Fibroblast of pulmonary artery (primary cell): ENCODE data around the gene DDX24.

Experiments
- DNase-seq: peaks from one replicate; pipeline ENCODE4 v3.0.0-alpha.2; 2010; ENCODE audit warnings: low read depth
- H3K4me3 ChIP-seq: replicated peaks from 2 replicates; pipeline ENCODE4 v1.5.1; 2011; ENCODE audit warnings: low read depth, mild to moderate bottlenecking, control low read depth, low read length, moderate library complexity
- TF ChIP-seq, protein P1 (sequence below): IDR thresholded peaks from 2 replicates; pipeline ENCODE4 v1.5.1; 2011; ENCODE audit warnings: mild to moderate bottlenecking, control low read depth, low read length, inconsistent platforms; ENCODE audit errors: missing control alignments

The DDX24 gene

DNA sequence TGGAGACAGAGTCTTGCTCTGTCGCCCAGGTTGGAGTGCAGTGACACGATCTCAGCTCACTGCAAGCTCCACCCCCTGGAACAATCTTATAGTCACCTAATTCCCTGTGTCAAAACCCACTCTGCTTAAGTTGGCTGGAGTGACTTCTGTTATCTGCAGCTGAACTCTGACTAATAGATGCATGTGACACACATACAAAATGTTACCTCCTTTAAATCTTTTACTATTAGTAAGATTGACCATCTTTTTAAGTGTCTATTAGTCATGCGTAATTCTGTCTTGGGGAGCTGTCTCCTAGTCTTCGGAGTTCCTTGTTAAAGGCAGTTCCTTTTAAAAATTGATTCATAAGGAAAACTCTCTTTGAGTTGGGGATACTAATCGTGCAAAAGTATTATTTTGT is 7.5 kb upstream of the DDX24 start:
- no peak overlapping the region for H3K4me3 ChIP-seq
- TF ChIP-seq, protein P1, sequence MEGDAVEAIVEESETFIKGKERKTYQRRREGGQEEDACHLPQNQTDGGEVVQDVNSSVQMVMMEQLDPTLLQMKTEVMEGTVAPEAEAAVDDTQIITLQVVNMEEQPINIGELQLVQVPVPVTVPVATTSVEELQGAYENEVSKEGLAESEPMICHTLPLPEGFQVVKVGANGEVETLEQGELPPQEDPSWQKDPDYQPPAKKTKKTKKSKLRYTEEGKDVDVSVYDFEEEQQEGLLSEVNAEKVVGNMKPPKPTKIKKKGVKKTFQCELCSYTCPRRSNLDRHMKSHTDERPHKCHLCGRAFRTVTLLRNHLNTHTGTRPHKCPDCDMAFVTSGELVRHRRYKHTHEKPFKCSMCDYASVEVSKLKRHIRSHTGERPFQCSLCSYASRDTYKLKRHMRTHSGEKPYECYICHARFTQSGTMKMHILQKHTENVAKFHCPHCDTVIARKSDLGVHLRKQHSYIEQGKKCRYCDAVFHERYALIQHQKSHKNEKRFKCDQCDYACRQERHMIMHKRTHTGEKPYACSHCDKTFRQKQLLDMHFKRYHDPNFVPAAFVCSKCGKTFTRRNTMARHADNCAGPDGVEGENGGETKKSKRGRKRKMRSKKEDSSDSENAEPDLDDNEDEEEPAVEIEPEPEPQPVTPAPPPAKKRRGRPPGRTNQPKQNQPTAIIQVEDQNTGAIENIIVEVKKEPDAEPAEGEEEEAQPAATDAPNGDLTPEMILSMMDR, result no peak
- peak; percentile 21 for DNase-seq

DNA sequence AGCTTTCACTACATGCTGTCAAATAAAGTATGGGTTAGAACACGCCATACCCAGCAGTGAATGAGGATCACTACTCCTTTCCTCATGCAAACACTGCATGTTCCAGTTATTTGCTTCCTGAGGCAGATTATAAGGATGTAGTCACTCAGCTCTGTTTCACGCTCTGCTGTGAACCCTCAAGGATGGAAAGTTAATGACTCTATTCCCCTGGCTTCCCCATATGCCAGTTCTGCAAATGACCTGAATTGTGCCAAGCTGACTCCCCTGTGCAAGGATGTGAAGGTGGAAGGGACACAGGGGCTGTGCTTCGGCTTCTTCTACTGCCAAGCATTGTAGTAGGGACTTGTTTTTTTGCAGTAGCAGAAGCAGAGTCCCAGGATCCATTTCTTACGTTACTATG is 6.9 kb upstream of the DDX24 start:
- DNase-seq, result no peak
- TF ChIP-seq, protein P1, result no peak
- no peak overlapping the region for H3K4me3 ChIP-seq

DNA sequence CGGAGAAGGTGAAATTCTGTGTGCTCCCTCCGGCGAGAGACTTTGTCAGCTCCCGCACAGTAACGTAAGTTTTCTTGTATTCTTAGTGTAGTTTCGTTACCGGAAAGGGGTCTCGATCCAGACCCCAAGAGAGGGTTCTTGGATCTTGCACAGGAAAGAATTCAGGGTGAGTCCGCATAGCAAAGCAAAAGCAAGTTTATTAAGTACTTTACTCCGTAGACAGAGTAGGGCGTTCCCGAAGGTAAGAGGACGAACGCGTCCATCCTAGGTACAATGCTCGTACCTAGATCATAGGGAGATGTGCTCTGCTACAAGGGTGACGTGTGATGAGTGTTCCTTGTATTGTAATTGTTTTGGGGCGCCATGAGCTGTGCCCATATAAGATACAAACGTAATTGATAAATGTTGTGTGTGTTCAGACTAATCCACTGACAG is 401 bp upstream of the DDX24 start:
- no peak for DNase-seq
- TF ChIP-seq, protein P1, result no peak
- peak overlapping the region; percentile 96 for H3K4me3 ChIP-seq

DNA sequence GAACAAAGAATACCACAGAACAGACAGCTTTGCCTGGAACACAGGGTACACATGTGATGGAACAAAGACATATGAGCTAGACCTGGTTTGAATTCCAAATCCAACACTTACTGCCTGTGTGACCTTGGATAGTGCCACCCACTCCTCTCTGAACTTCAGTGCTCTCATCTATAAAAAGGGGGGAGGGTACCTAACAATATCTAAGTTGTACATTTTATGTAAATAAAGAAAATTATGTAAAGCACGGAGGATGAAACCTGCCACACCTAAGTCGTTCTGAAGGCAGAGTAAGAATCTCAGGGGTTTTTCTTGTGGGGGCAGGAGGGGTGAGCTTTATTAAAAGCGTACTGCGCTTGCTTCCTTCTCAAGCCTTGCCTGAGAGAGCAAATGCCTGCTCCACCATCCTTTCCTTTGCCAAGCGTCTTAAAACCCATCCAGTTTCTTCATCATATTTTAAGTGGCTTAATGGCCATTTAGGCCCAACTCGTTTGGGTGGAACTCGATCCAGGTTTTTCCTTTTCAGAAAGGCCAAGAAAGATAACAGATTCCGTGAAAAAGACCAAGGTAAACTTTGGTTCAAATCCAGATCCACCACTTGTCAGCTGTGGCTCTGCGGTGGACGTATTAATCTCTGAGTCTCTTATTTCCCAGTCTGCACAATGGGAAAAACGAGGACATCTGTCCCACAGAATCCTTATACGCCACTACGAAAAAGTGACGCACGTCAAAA is 946 bp downstream of the DDX24 start:
- H3K4me3 ChIP-seq, result peak overlapping the region; percentile 96
- TF ChIP-seq, protein P1, result no peak

DNA sequence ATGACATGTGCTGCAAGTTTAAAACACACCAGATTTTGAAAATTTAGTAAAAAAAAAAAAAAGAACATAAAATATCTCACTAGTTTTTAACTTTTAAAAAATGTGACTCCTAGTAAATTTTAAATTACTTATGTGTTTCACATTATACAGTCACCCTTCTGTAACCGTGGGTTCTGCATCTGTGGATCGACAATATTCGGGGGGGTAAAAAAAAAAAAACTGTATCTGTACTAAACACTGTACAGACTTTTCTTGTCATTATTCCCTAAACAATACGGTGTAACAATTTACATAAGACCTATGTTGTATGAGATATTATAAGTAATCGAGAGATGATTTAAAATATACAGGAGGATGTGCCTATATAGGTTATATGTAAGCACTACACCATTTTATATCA is 3.2 kb downstream of the DDX24 start:
- no peak for DNase-seq
- no peak overlapping the region for H3K4me3 ChIP-seq
- TF ChIP-seq, protein P1, result no peak

More for the DNA sequence above, 946 bp downstream of the DDX24 start:
- peak; percentile 39 for DNase-seq

DNA sequence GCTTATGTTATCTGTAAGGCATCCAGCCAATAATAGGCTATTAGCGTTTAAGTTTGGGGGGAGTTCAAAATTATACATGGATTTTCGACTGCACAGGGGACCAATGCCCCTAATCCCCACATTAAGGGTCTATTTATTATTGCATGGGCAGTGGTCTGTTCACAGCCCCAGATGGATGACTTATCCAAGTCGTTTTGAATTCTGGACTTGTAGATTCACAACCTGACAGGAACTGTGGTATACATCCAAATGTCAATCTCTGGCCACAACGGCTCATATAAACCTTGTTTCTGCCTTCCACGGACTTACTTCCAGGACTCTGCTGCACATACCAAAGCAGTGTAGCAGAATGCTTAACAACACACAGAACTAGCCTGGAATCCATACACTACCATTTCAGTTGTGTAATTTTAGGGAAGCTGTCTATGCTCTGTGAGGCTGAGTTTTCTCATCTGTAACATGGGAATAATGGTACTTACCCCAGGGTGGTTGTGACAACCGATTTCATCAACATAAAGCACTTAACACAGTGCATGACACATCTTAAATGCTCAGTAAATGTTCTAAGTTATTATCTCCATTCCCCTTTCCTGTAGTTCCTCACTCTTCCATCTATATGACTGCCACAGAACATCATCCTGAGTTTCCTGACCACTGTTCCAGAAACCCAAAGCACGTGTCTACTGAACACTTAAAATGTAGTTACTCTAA is 3.7 kb downstream of the DDX24 start:
- TF ChIP-seq, protein P1, result no peak
- DNase-seq, result no peak
- H3K4me3 ChIP-seq, result no peak overlapping the region
